Measurements from ENCODE around the gene KCNN4. TPM values are rescaled to one million over a fixed set of nuclear protein-coding genes. Genes with fewer than 3 reads are reported as not detected.
A peak's percentile ranks its signal among the peaks of the same experiment; 100 is the strongest.
"Not testable (repeated sequence)": the region's sequence is repeated elsewhere in the genome, so short reads cannot be mapped to it uniquely, and the experiment has no call there.

KCNN4 gene
- total RNA-seq, 2 experiments from 2014 or later = 71.7 to 72.3 TPM

GRCh38 chr19:43811837-43812236, 31.1 kb upstream of the KCNN4 start:
- H3K36me3 Mint-ChIP-seq (ENCODE audit: low read depth) = no peaks in the 10 kb centered on the region
- H3K4me3 Mint-ChIP-seq = no peak overlapping the region
- peaks cover 8% of the 10 kb centered on the region for H3K27me3 Mint-ChIP-seq
- CTCF ChIA-PET = interaction anchor here (1.2 to 3.6 kb wide), 3 partner anchors 45 to 144 kb away, joined by 3 to 31 read pairs (median 4); no protein-coding TSS in a partner anchor
- DNase-seq = no peak
- POLR2A ChIA-PET = no interaction called here
- peaks cover 6% of the 10 kb centered on the region for H3K9me3 Mint-ChIP-seq
- H3K4me1 Mint-ChIP-seq = peaks cover 10% of the 10 kb centered on the region
- H3K27ac Mint-ChIP-seq = no peak overlapping the region

- peaks cover 10% of the 10 kb centered on the region for H3K4me1 Mint-ChIP-seq
- peaks cover 8% of the 10 kb centered on the region for H3K27me3 Mint-ChIP-seq
- CTCF ChIA-PET = interaction anchor here (0.7 to 3.6 kb wide), 21 partner anchors 9 to 383 kb away, joined by 3 to 31 read pairs (median 4); no protein-coding TSS in a partner anchor
- no peak overlapping the region for H3K4me3 Mint-ChIP-seq
- peaks cover 2% of the 10 kb centered on the region for H3K9me3 Mint-ChIP-seq
- no peaks in the 10 kb centered on the region for H3K36me3 Mint-ChIP-seq (ENCODE audit: low read depth)
- no peak overlapping the region for H3K27ac Mint-ChIP-seq
- DNase-seq = no peak
- POLR2A ChIA-PET = interaction anchor here (1.0 kb wide), 2 partner anchors 64 to 215 kb away, joined by 3 read pairs; no protein-coding TSS in a partner anchor
Measured at GRCh38 chr19:43809762-43810696, 29.3 kb upstream of the KCNN4 start.

GRCh38 chr19:43807651-43808050, 26.9 kb upstream of the KCNN4 start:
- no peak overlapping the region for H3K27ac Mint-ChIP-seq
- ChIA-PET POLR2A (interaction anchor here (1.2 kb wide), 1 partner anchor 130 kb away, joined by 3 read pairs; no protein-coding TSS in a partner anchor), CTCF (no interaction called here)
- peaks cover 9% of the 10 kb centered on the region for H3K27me3 Mint-ChIP-seq
- no peak overlapping the region for H3K4me3 Mint-ChIP-seq
- H3K9me3 Mint-ChIP-seq = no peaks in the 10 kb centered on the region
- no peaks in the 10 kb centered on the region for H3K36me3 Mint-ChIP-seq (ENCODE audit: low read depth)
- no peak for DNase-seq
- peaks cover 6% of the 10 kb centered on the region for H3K4me1 Mint-ChIP-seq

GRCh38 chr19:43806848-43807247, 26.1 kb upstream of the KCNN4 start:
- POLR2A ChIA-PET = interaction anchor here (1.2 kb wide), 1 partner anchor 130 kb away, joined by 3 read pairs; no protein-coding TSS in a partner anchor
- H3K27me3 Mint-ChIP-seq = peaks cover 9% of the 10 kb centered on the region
- peaks cover 2% of the 10 kb centered on the region for H3K4me1 Mint-ChIP-seq
- no peaks in the 10 kb centered on the region for H3K36me3 Mint-ChIP-seq (ENCODE audit: low read depth)
- no peak overlapping the region for H3K27ac Mint-ChIP-seq
- CTCF ChIA-PET = no interaction called here
- H3K9me3 Mint-ChIP-seq = no peaks in the 10 kb centered on the region
- DNase-seq = no peak
- no peak overlapping the region for H3K4me3 Mint-ChIP-seq

GRCh38 chr19:43806401-43806800, 25.6 kb upstream of the KCNN4 start:
- H3K27me3 Mint-ChIP-seq; CTCF ChIA-PET; POLR2A ChIA-PET; H3K9me3 Mint-ChIP-seq; H3K4me1 Mint-ChIP-seq; H3K36me3 Mint-ChIP-seq (ENCODE audit: low read depth); H3K4me3 Mint-ChIP-seq; DNase-seq; H3K27ac Mint-ChIP-seq: not testable (repeated sequence)

- Mint-ChIP-seq H3K4me1 (peaks cover 5% of the 10 kb centered on the region), H3K27me3 (peaks cover 11% of the 10 kb centered on the region), H3K4me3 (no peak overlapping the region), H3K36me3 (ENCODE audit: low read depth) (no peaks in the 10 kb centered on the region), H3K27ac (no peak overlapping the region), H3K9me3 (no peaks in the 10 kb centered on the region)
- ChIA-PET POLR2A (no interaction called here), CTCF (no interaction called here)
- no peak for DNase-seq
Measured at GRCh38 chr19:43804432-43804831, 23.7 kb upstream of the KCNN4 start.

GRCh38 chr19:43802216-43802951, 21.6 kb upstream of the KCNN4 start, which contains the start of gene LYPD5:
TSS of gene LYPD5 (minus strand) at chr19:43802447. CDS start at chr19:43802380, 67 bp downstream.
- ChIA-PET POLR2A (no interaction called here), CTCF (no interaction called here)
- H3K27ac Mint-ChIP-seq = no peak within 1 kb of the TSS
- H3K4me1 Mint-ChIP-seq = peaks cover 20% of the 10 kb centered on the region
- DNase-seq = no peak
- no peaks in the 10 kb centered on the region for H3K9me3 Mint-ChIP-seq
- peaks cover 8% of the 10 kb centered on the region for H3K27me3 Mint-ChIP-seq
- no peaks in the 10 kb centered on the region for H3K36me3 Mint-ChIP-seq (ENCODE audit: low read depth)
- H3K4me3 Mint-ChIP-seq = no peak within 1 kb of the TSS

- Mint-ChIP-seq H3K27me3 (peaks cover 11% of the 10 kb centered on the region), H3K9me3 (no peaks in the 10 kb centered on the region), H3K36me3 (ENCODE audit: low read depth) (no peaks in the 10 kb centered on the region), H3K4me3 (peak overlapping the region; percentile 68), H3K4me1 (peaks cover 24% of the 10 kb centered on the region), H3K27ac (no peak overlapping the region)
- POLR2A ChIA-PET = no interaction called here
- CTCF ChIA-PET = interaction anchor here (1.1 kb wide), 1 partner anchor 10 kb away, joined by 5 read pairs; no protein-coding TSS in a partner anchor
- no peak for DNase-seq
Measured at GRCh38 chr19:43799502-43800142, 18.8 kb upstream of the KCNN4 start.

GRCh38 chr19:43798546-43799409, 18.0 kb upstream of the KCNN4 start:
- POLR2A ChIA-PET = no interaction called here
- Mint-ChIP-seq H3K4me3 (peak overlapping the region; percentile 68), H3K9me3 (no peaks in the 10 kb centered on the region), H3K27me3 (peaks cover 9% of the 10 kb centered on the region), H3K27ac (no peak overlapping the region), H3K36me3 (ENCODE audit: low read depth) (no peaks in the 10 kb centered on the region), H3K4me1 (peaks cover 24% of the 10 kb centered on the region)
- peak; percentile 56 for DNase-seq
- CTCF ChIA-PET = interaction anchor here (1.1 kb wide), 1 partner anchor 11 kb away, joined by 5 read pairs; no protein-coding TSS in a partner anchor

- no peak for DNase-seq
- ChIA-PET POLR2A (no interaction called here), CTCF (no interaction called here)
- peaks cover 24% of the 10 kb centered on the region for H3K4me1 Mint-ChIP-seq
- H3K36me3 Mint-ChIP-seq (ENCODE audit: low read depth) = no peaks in the 10 kb centered on the region
- H3K27ac Mint-ChIP-seq = no peak overlapping the region
- H3K4me3 Mint-ChIP-seq = peak overlapping the region; percentile 68
- no peaks in the 10 kb centered on the region for H3K9me3 Mint-ChIP-seq
- H3K27me3 Mint-ChIP-seq = peaks cover 9% of the 10 kb centered on the region
Measured at GRCh38 chr19:43798026-43798545, 17.3 kb upstream of the KCNN4 start.

- no peak for DNase-seq
- Mint-ChIP-seq H3K27me3 (peaks cover 9% of the 10 kb centered on the region), H3K4me1 (peaks cover 24% of the 10 kb centered on the region), H3K36me3 (ENCODE audit: low read depth) (no peaks in the 10 kb centered on the region), H3K4me3 (peak overlapping the region; percentile 22), H3K27ac (no peak overlapping the region), H3K9me3 (no peaks in the 10 kb centered on the region)
- POLR2A ChIA-PET = interaction anchor here (2.0 kb wide), 1 partner anchor 43 kb away, joined by 8 read pairs; the partner anchor contains the start of gene SMG9
- CTCF ChIA-PET = interaction anchor here (1.2 to 1.6 kb wide), 2 partner anchors 12 to 129 kb away, joined by 4 to 5 read pairs; no protein-coding TSS in a partner anchor
Measured at GRCh38 chr19:43797556-43797955, 16.8 kb upstream of the KCNN4 start.

GRCh38 chr19:43797118-43797517, 16.3 kb upstream of the KCNN4 start:
- Mint-ChIP-seq H3K36me3 (ENCODE audit: low read depth) (no peaks in the 10 kb centered on the region), H3K27me3 (peaks cover 9% of the 10 kb centered on the region), H3K4me1 (peaks cover 24% of the 10 kb centered on the region), H3K27ac (no peak overlapping the region), H3K4me3 (peak overlapping the region; percentile 22), H3K9me3 (no peaks in the 10 kb centered on the region)
- no peak for DNase-seq
- ChIA-PET POLR2A (interaction anchor here (2.0 kb wide), 1 partner anchor 42 kb away, joined by 8 read pairs; the partner anchor contains the start of gene SMG9), CTCF (interaction anchor here (1.2 to 1.6 kb wide), 2 partner anchors 12 to 129 kb away, joined by 4 to 5 read pairs; no protein-coding TSS in a partner anchor)

All from activated CD4-positive, alpha-beta memory T cell treated with anti-CD3 and anti-CD28 coated beads, Interleukin-2, amount 10 ng/mL, durations not matched to agents 7 days and 5 days (primary cell).